Natural killer cell (primary cell): ENCODE results near the gene PSD. TPM values are rescaled to one million over a fixed set of nuclear protein-coding genes. Genes with fewer than 3 reads are reported as not detected.

ENCODE experiments used
- ATAC-seq, 3 donors: fragments of 150-1000 bp in 2 of 3; fragments of 200-7000 bp in 1 of 3; cut with Tn5 transposase; 1 replicate in 1 of 3; 2 replicates in 2 of 3; pipeline ENCODE4 v1.10.0; 2021; ENCODE audit warnings: mild to moderate bottlenecking in 2 of 3, moderate library complexity in 2 of 3
- DNase-seq, 2 donors: peaks; one replicate each; pipeline versions ENCODE4 v3.0.0 to v3.0.0-alpha.2; 2013 to 2021; ENCODE audit warnings: mixed read lengths in 1 of 2
- H3K27ac ChIP-seq: one replicate; pipeline ENCODE4 v1.5.1; 2013; ENCODE audit warnings: mild to moderate bottlenecking, low read length
- H3K27me3 ChIP-seq: one replicate; pipeline ENCODE4 v1.6.1; 2013; ENCODE audit warnings: low read length; ENCODE audit not compliant: control insufficient read depth, insufficient read depth
- H3K36me3 ChIP-seq: one replicate; pipeline ENCODE4 v1.6.1; 2013; ENCODE audit warnings: low read length; ENCODE audit not compliant: control insufficient read depth, insufficient read depth
- H3K4me1 ChIP-seq: one replicate; pipeline ENCODE4 v1.6.1; 2013; ENCODE audit warnings: low read length; ENCODE audit not compliant: control insufficient read depth, insufficient read depth
- H3K4me3 ChIP-seq: one replicate; pipeline ENCODE4 v1.5.1; 2013; ENCODE audit warnings: low read length
- H3K9me3 ChIP-seq: one replicate; pipeline ENCODE4 v1.6.1; 2013; ENCODE audit warnings: low read length; ENCODE audit not compliant: control insufficient read depth, insufficient read depth
- H3K27ac Mint-ChIP-seq, 2 donors: one replicate each; pipeline ENCODE4 v1.8.0; 2022; ENCODE audit warnings: mild to moderate bottlenecking in 2 of 2, mixed read lengths in 2 of 2, moderate library complexity in 1 of 2
- H3K27me3 Mint-ChIP-seq, 2 donors: one replicate each; pipeline ENCODE4 v1.8.0; 2022; ENCODE audit warnings: low read depth in 2 of 2, mixed read lengths in 2 of 2
- H3K36me3 Mint-ChIP-seq: one replicate; pipeline ENCODE4 v1.8.0; 2022; ENCODE audit warnings: mixed read lengths
- H3K4me1 Mint-ChIP-seq, 2 donors: one replicate each; pipeline ENCODE4 v1.8.0; 2022; ENCODE audit warnings: mixed read lengths in 2 of 2
- H3K4me3 Mint-ChIP-seq: one replicate; pipeline ENCODE4 v1.8.0; 2022; ENCODE audit warnings: mild to moderate bottlenecking, moderate library complexity, mixed read lengths
- H3K9me3 Mint-ChIP-seq, 2 donors: one replicate each; pipeline ENCODE4 v1.8.0; 2022; ENCODE audit warnings: mixed read lengths in 2 of 2
- CTCF ChIP-seq: fragments of 200-600 bp; IDR thresholded peaks from one replicate; pipeline ENCODE4 v1.8.0; 2022; ENCODE audit warnings: antibody characterized with exemption
- WGBS: methylation state at CpG from one replicate; pipeline ENCODE4 v1.1.7; 2013; ENCODE audit warnings: missing lambda C conversion rate; ENCODE audit not compliant: insufficient coverage; 5-methylcytosine and 5-hydroxymethylcytosine counted together
- intact Hi-C: fragments of 100-400 bp; cut with micrococcal nuclease; formaldehyde crosslinking; loops from one replicate; pipeline ENCODE4 v1.14.2; 2022
- total RNA-seq, 4 donors: library from RNA; stranded (reverse); fragments of 120-200 nt in 1 of 4; gene quantifications; one replicate each; pipeline versions ENCODE4 v1.2.3 to v1.2.4, GENCODE V29; 2013 to 2022

PSD gene
- total RNA-seq, 3 donors from 2014 or later (not counting 1 experiment from before 2014, with no cell fraction given), result 1.9 to 2.4 (median 2.1) TPM

- no peaks in the 10 kb centered on the region for H3K27me3 Mint-ChIP-seq
- Histone ChIP-seq H3K27me3 (peaks cover under 1% of the 10 kb centered on the region), H3K9me3 (no peaks in the 10 kb centered on the region), H3K36me3 (peaks cover 11% of the 10 kb centered on the region), H3K27ac (peak overlapping the region; percentile 81), H3K4me3 (no peak overlapping the region), H3K4me1 (peaks cover 39% of the 10 kb centered on the region)
- H3K4me1 Mint-ChIP-seq, result peaks cover 23 to 39% of the 10 kb centered on the region in 2 donors
- H3K36me3 Mint-ChIP-seq, result no peaks in the 10 kb centered on the region
- DNase-seq (no peak), ATAC-seq (no peak)
- no peaks in the 10 kb centered on the region for H3K9me3 Mint-ChIP-seq
- H3K4me3 Mint-ChIP-seq, result no peak overlapping the region
- intact Hi-C loops, result no loop called here
- WGBS, result 96% methylated on average over 13 of the region's 13 CpGs
- no peak for TF ChIP-seq CTCF
- H3K27ac Mint-ChIP-seq, result peak overlapping the region; percentile 91 to 97
Measured at GRCh38 chr10:102423372-102423968, 4.9 kb upstream of the PSD start.

DNA sequence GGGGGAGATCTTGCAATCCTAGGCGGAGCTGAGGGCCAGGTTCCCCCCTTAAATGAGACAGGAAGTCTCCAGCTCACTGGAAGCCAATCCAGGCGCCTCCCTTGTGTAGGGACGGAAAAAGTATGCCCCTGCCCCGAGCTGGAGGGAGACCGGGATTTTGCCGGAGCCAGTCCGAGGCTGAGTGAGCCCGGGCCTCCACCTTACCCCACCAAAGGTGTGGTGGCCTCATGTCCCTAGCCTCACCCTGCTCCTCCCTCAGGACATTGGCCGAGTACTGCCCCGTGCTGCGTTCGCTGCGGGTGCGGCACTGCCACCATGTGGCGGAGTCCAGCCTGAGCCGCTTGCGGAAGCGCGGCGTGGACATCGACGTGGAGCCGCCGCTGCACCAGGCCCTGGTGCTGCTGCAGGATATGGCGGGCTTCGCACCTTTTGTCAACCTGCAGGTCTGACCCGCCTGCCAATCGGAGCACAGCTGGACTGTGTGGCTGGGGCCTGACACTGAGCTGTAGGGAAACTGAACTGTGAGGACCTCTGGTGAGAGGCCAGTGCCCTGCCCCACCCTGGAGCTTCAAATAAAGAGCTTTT is 4.1 kb upstream of the PSD start:
- Mint-ChIP-seq H3K4me1 (peaks cover 23 to 45% of the 10 kb centered on the region in 2 donors), H3K4me3 (peak overlapping the region; percentile 98), H3K9me3 (no peaks in the 10 kb centered on the region), H3K36me3 (no peaks in the 10 kb centered on the region), H3K27ac (peak overlapping the region; percentile 91 to 97), H3K27me3 (peaks cover 0 to 6% of the 10 kb centered on the region in 2 donors)
- Histone ChIP-seq H3K27ac (peak overlapping the region; percentile 81), H3K27me3 (peaks cover 9% of the 10 kb centered on the region), H3K9me3 (no peaks in the 10 kb centered on the region), H3K4me1 (peaks cover 39% of the 10 kb centered on the region), H3K36me3 (peaks cover 11% of the 10 kb centered on the region), H3K4me3 (peak overlapping the region; percentile 83)
- DNase-seq (peak; percentile 55 to 69), ATAC-seq (peak; percentile 25 to 52 (median 45))
- peak; percentile 49 for TF ChIP-seq CTCF
- intact Hi-C loops, result no loop called here
- WGBS, result 23% methylated on average over 28 of the region's 28 CpGs

DNA sequence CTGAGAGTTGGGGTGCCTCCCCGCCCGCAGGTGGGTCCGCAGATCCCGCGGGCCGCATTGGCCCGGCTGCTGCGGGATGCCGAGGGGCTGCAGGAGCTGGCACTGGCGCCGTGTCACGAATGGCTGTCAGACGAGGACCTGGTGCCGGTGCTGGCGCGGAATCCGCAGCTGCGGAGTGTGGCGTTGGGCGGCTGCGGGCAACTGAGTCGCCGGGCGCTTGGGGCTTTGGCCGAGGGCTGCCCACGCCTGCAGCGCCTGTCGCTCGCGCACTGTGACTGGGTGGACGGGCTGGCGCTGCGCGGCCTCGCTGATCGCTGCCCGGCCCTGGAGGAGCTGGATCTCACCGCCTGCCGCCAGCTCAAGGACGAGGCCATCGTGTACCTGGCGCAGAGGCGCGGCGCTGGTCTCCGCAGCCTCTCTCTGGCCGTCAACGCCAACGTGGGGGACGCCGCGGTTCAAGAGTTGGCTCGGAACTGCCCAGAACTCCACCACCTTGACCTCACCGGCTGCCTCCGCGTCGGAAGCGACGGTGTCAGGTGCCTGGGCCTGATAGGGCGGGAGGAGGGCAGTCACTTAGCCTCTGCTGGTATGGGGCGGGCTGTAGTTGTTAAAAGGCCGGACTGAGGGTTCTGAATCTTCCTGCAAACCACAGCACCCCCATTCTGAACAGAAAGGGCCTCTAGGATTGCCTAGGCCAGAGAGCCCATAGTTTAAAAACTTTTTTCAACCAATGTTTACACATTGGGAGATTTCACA is 3.4 kb upstream of the PSD start:
- peak overlapping the region; percentile 91 to 97 for H3K27ac Mint-ChIP-seq
- no peaks in the 10 kb centered on the region for H3K36me3 Mint-ChIP-seq
- ATAC-seq (peak; percentile 13 to 27 (median 22)), DNase-seq (peak in 1 of 2 donors; percentile 58)
- H3K27me3 Mint-ChIP-seq, result peaks cover 5 to 12% of the 10 kb centered on the region in 2 donors
- Histone ChIP-seq H3K4me1 (peaks cover 39% of the 10 kb centered on the region), H3K4me3 (peak overlapping the region; percentile 83), H3K36me3 (peaks cover 11% of the 10 kb centered on the region), H3K9me3 (no peaks in the 10 kb centered on the region), H3K27me3 (peaks cover 15% of the 10 kb centered on the region), H3K27ac (peak overlapping the region; percentile 81)
- TF ChIP-seq CTCF, result no peak
- H3K9me3 Mint-ChIP-seq, result no peaks in the 10 kb centered on the region
- intact Hi-C loops, result loop anchor here (1.0 kb wide), 2 partner anchors 10 to 28 kb away; partner anchors contain the start of gene CUEDC2
- 2% methylated on average over 62 of the region's 62 CpGs for WGBS
- H3K4me3 Mint-ChIP-seq, result peak overlapping the region; percentile 98
- H3K4me1 Mint-ChIP-seq, result peaks cover 20 to 40% of the 10 kb centered on the region in 2 donors
